Uterus (tissue), 4 donors: ENCODE measurements around the gene C10orf53. TPM values are rescaled to one million over a fixed set of nuclear protein-coding genes. Genes with fewer than 3 reads are reported as not detected.

Experiments
- DNase-seq, 2 donors: peaks; one replicate each; pipeline ENCODE4 v3.0.0-alpha.2; 2019 to 2020
- H3K27ac ChIP-seq, 2 donors: fragments of 200-600 bp; sonication (generic); 1 replicate in 1 of 2; 2 replicates in 1 of 2; pipeline ENCODE4 v1.5.1; 2016 to 2018
- H3K27me3 ChIP-seq, 2 donors: fragments of 200-600 bp; sonication (generic); one replicate each; pipeline ENCODE4 v1.5.1; 2018 to 2019; ENCODE audit warnings: control low read depth in 1 of 2
- H3K36me3 ChIP-seq, 2 donors: fragments of 200-600 bp; sonication (generic); one replicate each; pipeline ENCODE4 v1.5.1; 2019; ENCODE audit warnings: control low read depth in 1 of 2
- H3K4me1 ChIP-seq, 2 donors: fragments of 200-600 bp; sonication (generic); one replicate each; pipeline ENCODE4 v1.5.1; 2018 to 2019; ENCODE audit warnings: control low read depth in 1 of 2
- H3K4me3 ChIP-seq, 2 donors: fragments of 200-600 bp; sonication (generic); 1 replicate in 1 of 2; 2 replicates in 1 of 2; pipeline ENCODE4 v1.5.1; 2018 to 2019; ENCODE audit warnings: mild to moderate bottlenecking in 1 of 2
- H3K9me3 ChIP-seq, 2 donors: fragments of 200-600 bp; sonication (generic); one replicate each; pipeline ENCODE4 v1.5.1; 2019; ENCODE audit warnings: control low read depth in 1 of 2
- POLR2A ChIP-seq, 2 donors: fragments of 450-650 bp; IDR thresholded peaks; one replicate each; pipeline ENCODE4 v1.6.1; 2016; ENCODE audit warnings: antibody characterized with exemption in 2 of 2, mild to moderate bottlenecking in 1 of 2, moderate library complexity in 1 of 2
- intact Hi-C: fragments of 100-400 bp; cut with DNase I; formaldehyde crosslinking; loops from one replicate; pipeline ENCODE4 v1.15.1; 2023; ENCODE audit warnings: low total_unique reads
- total RNA-seq, 4 donors: library from RNA; depleted of rRNA in 3 of 4; stranded (reverse); fragments of >200 nt in 3 of 4; gene quantifications; one replicate each; pipeline versions ENCODE4 v1.1.0 to v1.2.4, GENCODE V29; 2014 to 2023
- TF ChIP-seq, protein P1 (sequence below), 4 experiments: fragments of 200-600 bp in 2 of 4; fragments of 450-650 bp in 2 of 4; sonication (generic) in 2 of 4; IDR thresholded peaks; one replicate each; pipeline ENCODE4 v1.5.1; 2016 to 2019; ENCODE audit warnings: antibody characterized with exemption in 4 of 4, mild to moderate bottlenecking in 2 of 4, moderate library complexity in 1 of 4
- donor health status: DM: yes; HTN: yes; CAD: no.

The C10orf53 gene
- total RNA-seq, 4 donors from 2014 or later = not detected

DNA sequence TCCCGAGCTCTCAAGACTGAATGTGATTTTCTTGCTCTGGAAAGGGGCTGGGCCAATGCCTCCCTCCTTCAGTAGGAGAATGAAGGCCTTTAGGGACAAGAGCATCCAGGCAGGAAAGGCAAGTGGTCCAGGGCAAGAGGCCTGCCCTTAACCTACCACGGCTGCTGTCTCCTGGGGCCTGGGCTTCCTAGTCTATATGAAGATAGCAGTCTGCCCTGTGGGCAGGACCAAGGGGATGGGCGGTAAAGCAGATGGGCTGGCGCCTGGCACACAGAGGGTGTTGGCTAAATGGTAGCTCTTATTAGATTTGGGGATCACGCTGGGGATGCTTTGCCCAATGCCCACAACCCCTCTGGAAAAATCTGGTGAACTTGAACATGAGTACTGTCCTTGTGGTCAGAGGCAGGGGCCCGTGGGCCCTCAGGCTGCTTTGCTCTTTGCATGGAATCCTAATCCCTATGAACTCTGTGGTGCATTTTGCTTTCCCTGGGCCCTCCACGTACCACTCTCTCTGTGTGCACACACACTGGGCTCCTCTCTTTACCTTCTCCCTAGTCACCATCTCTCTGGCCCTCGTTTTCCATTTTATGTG lies 45.3 kb upstream of the C10orf53 start:
- no peak for DNase-seq
- Histone ChIP-seq H3K4me3 (no peak overlapping the region), H3K36me3 (no peaks in the 10 kb centered on the region), H3K9me3 (no peaks in the 10 kb centered on the region), H3K4me1 (no peaks in the 10 kb centered on the region), H3K27me3 (no peaks in the 10 kb centered on the region), H3K27ac (no peak overlapping the region)
- TF ChIP-seq POLR2A (IDR thresholded peaks at IDR 0.05) = no peak
- TF ChIP-seq, protein P1, sequence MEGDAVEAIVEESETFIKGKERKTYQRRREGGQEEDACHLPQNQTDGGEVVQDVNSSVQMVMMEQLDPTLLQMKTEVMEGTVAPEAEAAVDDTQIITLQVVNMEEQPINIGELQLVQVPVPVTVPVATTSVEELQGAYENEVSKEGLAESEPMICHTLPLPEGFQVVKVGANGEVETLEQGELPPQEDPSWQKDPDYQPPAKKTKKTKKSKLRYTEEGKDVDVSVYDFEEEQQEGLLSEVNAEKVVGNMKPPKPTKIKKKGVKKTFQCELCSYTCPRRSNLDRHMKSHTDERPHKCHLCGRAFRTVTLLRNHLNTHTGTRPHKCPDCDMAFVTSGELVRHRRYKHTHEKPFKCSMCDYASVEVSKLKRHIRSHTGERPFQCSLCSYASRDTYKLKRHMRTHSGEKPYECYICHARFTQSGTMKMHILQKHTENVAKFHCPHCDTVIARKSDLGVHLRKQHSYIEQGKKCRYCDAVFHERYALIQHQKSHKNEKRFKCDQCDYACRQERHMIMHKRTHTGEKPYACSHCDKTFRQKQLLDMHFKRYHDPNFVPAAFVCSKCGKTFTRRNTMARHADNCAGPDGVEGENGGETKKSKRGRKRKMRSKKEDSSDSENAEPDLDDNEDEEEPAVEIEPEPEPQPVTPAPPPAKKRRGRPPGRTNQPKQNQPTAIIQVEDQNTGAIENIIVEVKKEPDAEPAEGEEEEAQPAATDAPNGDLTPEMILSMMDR (IDR thresholded peaks at IDR 0.05) = no peak
- intact Hi-C loops = no loop called here

DNA sequence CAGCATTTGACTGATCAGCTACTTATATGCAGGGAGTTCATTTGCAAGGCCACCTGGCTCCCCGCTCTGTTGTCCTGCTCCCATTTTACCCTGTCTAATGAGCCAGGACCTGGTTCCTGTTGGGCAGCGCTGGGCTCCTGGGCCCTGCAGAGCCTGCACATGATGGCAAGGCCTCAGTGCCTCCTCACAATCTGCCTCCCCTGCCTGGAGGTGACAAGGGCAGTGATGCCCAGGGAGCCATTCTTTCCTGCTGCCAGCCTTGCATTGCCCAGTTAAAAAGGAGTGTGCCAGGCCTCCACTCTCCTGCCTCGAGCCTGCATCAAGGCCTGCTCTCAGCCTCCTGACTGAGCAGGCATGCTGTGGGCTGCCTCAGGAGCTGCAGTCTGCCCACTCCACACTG lies 37.1 kb upstream of the C10orf53 start:
- Histone ChIP-seq H3K27me3 (no peaks in the 10 kb centered on the region), H3K36me3 (no peaks in the 10 kb centered on the region), H3K9me3 (no peaks in the 10 kb centered on the region), H3K4me1 (no peaks in the 10 kb centered on the region), H3K4me3 (no peak overlapping the region), H3K27ac (no peak overlapping the region)
- intact Hi-C loops = no loop called here
- no peak for TF ChIP-seq POLR2A (IDR thresholded peaks at IDR 0.05)
- TF ChIP-seq, protein P1 (IDR thresholded peaks at IDR 0.05) = no peak
- DNase-seq = no peak

DNA sequence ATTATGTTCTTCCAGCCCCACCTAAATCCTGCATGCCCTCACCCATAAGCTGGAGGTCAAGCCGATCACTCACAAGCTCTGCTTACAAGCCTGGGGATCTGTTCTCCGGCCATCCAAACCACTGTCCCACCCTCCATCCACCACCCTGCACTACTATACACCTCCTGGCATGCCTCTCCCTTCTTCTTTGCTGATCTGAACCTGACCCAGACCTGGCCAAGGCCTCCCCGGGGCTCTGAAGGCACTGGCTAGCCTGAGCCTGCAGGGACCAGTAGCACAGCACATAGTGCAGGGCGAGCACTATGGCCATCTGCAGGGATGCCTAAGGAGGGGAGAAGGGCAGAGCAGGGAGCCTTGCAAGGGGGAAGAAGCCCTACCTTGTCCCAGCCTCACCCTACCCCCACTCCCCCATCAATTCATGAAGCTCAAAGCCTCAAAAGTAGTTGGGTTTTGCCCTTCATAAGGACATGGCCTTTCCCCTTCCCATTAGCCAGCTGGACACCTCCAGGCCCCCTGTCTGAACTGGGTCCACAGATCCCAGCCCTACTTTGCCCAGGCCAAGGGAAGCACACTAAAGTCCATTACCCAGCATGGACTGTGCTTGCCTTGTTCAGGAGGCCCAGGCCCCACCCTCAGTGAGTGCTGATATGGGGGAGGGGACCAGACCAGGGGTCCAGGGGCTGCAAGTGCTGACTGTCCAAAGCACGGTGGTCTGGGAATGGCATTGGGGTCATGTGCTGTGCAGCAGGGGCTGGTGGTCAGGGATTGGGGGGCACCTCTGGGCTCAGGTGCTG lies 36.0 kb upstream of the C10orf53 start:
- no peaks in the 10 kb centered on the region for H3K36me3 ChIP-seq
- H3K4me1 ChIP-seq = no peaks in the 10 kb centered on the region
- no peak overlapping the region for H3K27ac ChIP-seq
- intact Hi-C loops = no loop called here
- H3K4me3 ChIP-seq = no peak overlapping the region
- DNase-seq = no peak
- H3K27me3 ChIP-seq = no peaks in the 10 kb centered on the region
- no peak for TF ChIP-seq POLR2A (IDR thresholded peaks at IDR 0.05)
- TF ChIP-seq, protein P1 (IDR thresholded peaks at IDR 0.05) = no peak
- H3K9me3 ChIP-seq = no peaks in the 10 kb centered on the region

DNA sequence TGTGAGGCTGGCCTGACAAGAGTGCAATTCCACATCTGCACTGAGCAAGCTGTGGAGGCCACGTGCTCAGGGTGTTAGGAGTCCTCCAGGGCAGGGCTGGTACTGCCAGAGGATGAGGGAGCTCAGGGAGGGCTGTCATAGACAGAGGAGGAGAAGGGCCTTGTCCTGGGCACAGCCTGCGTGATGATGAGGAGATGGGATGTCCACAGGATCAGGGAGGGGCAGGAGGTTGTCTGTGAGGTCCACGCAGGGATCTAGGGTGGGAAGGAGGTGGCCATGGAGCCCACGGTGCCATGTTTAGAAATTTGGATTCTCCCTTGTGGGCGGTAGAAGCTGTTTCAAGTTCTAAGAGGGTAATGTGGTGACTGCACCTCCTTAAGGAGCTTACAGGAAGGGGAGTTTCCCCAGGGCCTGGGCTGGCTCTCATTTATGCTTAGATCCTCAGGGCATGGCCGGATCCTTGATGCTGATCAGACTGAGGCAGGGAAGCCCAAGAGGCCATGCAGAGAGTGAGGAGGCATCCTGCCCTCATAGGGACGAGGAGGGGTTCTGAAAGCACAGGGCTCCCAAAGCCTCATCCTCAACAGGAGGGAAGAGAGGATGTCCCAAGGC lies 35.3 kb upstream of the C10orf53 start:
- no peak for DNase-seq
- no peaks in the 10 kb centered on the region for H3K4me1 ChIP-seq
- H3K9me3 ChIP-seq = no peaks in the 10 kb centered on the region

More for the DNA sequence above, 35.3 kb upstream of the C10orf53 start:
- Histone ChIP-seq H3K27me3 (no peaks in the 10 kb centered on the region), H3K4me3 (no peak overlapping the region), H3K27ac (no peak overlapping the region), H3K36me3 (no peaks in the 10 kb centered on the region)
- intact Hi-C loops = no loop called here
- no peak for TF ChIP-seq POLR2A (IDR thresholded peaks at IDR 0.05)
- TF ChIP-seq, protein P1 (IDR thresholded peaks at IDR 0.05) = no peak
